Stimulated activated effector memory CD8-positive, alpha-beta T cell treated with anti-CD3 and anti-CD28 coated beads, Interleukin-12 subunit alpha, Interleukin-12 subunit beta, amount 100 ng/mL, for 72 hours (primary cell): ENCODE data around the gene ZER1.
"Not testable (repeated sequence)": the region's sequence is repeated elsewhere in the genome, so short reads cannot be mapped to it uniquely, and the experiment has no call there.

Experiments
- ATAC-seq: fragments of 150-1000 bp; cut with Tn5 transposase; 2 replicates; pipeline ENCODE4 v1.10.0; 2021
- DNase-seq, 2 donors: peaks; one replicate each; pipeline ENCODE4 v3.0.0; 2021 to 2022; ENCODE audit warnings: low spot score in 2 of 2
- H3K27ac Mint-ChIP-seq: one replicate; pipeline ENCODE4 v1.8.0; 2022; ENCODE audit warnings: mild to moderate bottlenecking, mixed read lengths
- H3K36me3 Mint-ChIP-seq: one replicate; pipeline ENCODE4 v1.8.0; 2022; ENCODE audit warnings: mild to moderate bottlenecking, mixed read lengths
- H3K4me1 Mint-ChIP-seq: one replicate; pipeline ENCODE4 v1.8.0; 2022; ENCODE audit warnings: mixed read lengths
- H3K4me3 Mint-ChIP-seq: one replicate; pipeline ENCODE4 v1.8.0; 2022; ENCODE audit warnings: mild to moderate bottlenecking, mixed read lengths
- H3K9me3 Mint-ChIP-seq: one replicate; pipeline ENCODE4 v1.8.0; 2022; ENCODE audit warnings: mixed read lengths

ZER1 gene

DNA sequence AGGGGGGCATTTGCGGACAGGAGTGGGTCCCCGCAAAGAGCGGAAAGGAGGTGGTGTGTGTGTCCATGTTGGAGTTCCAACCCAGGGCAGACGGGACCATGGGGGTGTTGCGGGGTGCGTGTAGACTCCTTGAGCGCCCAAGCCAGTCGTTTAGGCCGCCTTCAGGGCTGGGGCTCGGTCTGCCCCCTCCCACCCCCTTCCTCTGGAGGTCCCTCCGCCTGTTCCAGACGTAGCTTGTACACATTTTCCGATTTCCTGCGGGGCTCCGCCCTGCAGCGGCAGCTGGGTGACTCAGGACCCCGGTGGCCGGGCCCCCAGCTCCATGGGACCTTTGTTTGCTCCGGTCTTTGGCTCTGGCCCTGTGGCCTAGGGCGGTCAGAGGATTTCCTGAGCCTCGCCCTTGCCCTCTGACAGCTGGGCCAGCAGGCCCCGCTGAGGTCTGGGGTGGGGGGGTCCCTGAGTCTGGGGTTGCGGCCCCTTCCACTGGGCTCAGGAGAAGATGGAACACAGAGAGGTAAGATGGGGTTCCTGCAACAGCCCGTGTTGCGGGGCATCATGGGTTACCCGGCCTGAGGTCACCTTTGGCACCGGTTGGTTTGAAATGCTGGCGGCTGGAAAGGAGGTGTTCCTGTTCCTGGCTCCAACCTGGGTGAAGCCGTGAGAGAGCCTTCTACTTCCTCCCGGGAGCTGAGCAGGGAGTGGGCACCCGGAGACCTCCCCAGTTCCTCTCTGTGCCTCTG is 67.9 kb downstream of the ZER1 start:
- peaks cover 12% of the 10 kb centered on the region for H3K36me3 Mint-ChIP-seq
- DNase-seq (no peak), ATAC-seq (no peak)
- peak overlapping the region; percentile 34 for H3K27ac Mint-ChIP-seq
- H3K9me3 Mint-ChIP-seq: no peaks in the 10 kb centered on the region
- H3K4me3 Mint-ChIP-seq: peak overlapping the region; percentile 74
- peaks cover 20% of the 10 kb centered on the region for H3K4me1 Mint-ChIP-seq

DNA sequence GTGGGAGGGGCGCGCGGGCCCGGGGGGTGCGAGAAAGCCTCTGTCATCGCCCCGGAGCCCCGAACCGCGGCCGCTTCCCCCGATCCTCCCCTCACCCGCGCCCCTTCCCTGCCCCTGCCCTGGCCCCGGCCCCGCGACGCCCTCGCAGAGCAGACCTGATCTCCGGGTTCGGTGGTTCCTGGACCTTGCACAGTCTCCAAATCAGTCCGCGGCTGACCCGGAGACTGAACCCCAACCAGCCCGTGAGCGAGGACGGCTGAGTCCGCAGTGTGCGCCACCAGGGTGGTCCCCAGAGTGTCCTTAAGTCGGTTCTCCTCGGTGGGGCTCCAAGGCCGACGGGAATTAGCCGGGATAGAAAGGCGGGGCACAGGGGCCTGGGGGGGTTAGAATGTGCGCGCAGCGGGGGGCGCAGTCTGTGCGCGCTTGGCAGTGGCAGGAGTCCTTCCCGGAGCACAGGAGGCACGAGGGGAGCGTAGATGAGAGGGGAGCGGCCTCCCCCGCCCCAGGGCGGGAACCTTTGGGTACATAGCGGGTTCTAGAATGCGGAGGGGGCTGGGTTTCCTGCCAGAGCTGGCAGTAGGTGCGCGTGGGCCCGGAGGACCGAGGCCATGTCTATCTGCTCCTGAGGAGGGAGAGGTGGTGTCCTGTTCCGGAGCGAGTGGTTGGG is 68.6 kb downstream of the ZER1 start:
- Mint-ChIP-seq H3K27ac (peak overlapping the region; percentile 34), H3K4me1 (peaks cover 20% of the 10 kb centered on the region), H3K36me3 (peaks cover 12% of the 10 kb centered on the region), H3K9me3 (no peaks in the 10 kb centered on the region), H3K4me3 (peak overlapping the region; percentile 74)
- DNase-seq (no peak), ATAC-seq (peak; percentile 44)

DNA sequence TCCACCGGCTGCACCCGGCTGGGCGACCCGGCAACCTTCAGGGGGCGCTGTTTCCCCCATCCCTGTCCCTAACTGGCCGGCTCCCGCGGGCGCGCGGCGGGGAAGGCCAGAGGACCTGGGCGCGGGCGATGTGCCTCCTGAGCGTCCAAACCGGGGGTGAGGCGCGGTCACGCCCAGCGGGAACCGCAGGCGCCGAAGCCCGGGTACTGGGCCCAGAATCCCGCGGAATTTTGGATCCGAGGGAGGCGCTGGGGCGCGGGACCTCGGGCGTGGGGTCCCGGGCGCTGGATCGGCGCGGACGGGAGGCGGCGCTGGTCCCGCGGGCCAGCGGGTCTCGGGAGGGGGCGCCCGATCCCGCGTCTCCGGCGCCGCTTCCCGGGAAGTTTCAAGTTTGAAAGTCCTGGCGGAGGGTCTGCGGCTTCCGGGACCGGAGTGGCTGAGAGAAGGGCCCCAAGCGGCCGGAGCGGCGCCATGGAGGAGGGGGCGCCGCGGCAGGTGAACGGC is 69.2 kb downstream of the ZER1 start, which contains the start of gene PKN3:
Gene PKN3 (plus strand): TSS at position 59 of the 504 bp plus-strand sequence. CDS start 413 bp downstream, at position 472.
- ATAC-seq (peak; percentile 91), DNase-seq (peak; percentile 97 to 98)
- Mint-ChIP-seq H3K36me3 (peaks cover 13% of the 10 kb centered on the region), H3K27ac (peak within 1 kb of the TSS; percentile 81), H3K9me3 (no peaks in the 10 kb centered on the region), H3K4me3 (peak within 1 kb of the TSS; percentile 74), H3K4me1 (peaks cover 20% of the 10 kb centered on the region)

DNA sequence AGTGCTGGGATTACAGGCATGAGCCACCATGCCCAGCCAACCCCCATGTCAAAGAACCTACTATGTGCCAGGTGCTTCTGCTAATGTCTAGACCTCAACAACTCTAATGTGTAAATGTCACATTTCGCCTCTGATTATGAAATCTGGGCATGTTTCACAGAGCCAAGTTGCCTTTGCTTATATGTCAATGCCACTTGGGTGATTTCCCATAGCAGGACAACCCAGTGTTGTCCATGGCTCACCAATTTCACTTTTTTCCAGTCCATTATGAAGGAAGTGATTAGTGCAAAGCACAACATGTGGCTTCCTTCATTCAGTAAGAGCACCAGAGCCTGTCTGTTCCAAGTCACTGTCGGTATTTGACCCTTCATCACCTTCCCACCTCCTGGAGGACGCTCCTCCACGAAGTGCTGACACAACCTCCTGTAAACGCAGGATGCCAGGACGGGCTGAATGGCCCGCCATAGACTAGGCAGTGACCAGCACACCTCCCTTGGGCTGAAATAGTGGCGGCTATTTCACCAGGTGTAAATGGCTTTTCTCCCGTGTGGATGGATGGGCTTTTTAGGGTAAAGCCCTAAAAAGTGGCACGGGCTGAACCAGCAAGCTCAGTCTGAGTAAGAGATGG is 70.4 kb downstream of the ZER1 start:
- H3K27ac Mint-ChIP-seq: no peak overlapping the region
- peak overlapping the region; percentile 74 for H3K4me3 Mint-ChIP-seq
- peaks cover 24% of the 10 kb centered on the region for H3K36me3 Mint-ChIP-seq
- no peak for ATAC-seq
- no peak for DNase-seq
- no peaks in the 10 kb centered on the region for H3K9me3 Mint-ChIP-seq
- H3K4me1 Mint-ChIP-seq: peaks cover 20% of the 10 kb centered on the region

DNA sequence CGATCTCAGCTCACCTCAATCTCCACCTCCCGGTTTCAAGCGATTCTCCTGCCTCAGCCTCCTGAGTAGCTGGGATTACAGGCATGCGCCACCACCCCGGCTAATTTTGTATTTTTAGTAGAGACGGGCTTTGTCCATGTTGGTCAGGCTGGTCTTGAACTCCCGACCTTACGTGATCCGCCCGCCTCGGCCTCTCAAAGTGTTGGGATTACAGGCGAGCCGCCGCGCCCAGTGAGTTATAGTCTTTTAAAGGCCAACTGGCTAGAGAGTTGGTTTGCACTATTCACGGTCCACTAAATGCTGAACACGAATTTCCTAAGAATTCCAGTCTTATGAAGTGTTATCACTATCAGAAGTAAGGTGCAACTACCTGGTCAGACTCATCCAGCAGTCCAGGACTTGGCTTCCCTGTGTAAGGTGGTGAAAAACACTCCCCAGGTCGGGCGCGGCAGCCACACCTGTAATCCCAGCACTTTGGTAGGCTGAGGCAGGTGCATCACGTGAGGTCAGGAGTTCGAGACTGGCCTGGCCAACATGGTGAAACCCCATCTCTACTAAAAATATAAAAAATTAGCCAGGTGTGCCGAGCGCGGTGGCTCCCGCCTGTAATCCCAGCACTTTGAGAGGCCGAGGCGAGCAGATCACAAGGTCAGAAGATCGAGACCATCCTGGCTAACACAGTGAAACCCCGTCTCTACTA is 72.5 kb downstream of the ZER1 start:
- Mint-ChIP-seq H3K4me1 (peaks cover 20% of the 10 kb centered on the region), H3K36me3 (peaks cover 45% of the 10 kb centered on the region)
- ATAC-seq, H3K9me3 Mint-ChIP-seq, H3K4me3 Mint-ChIP-seq, H3K27ac Mint-ChIP-seq, DNase-seq: not testable (repeated sequence)

DNA sequence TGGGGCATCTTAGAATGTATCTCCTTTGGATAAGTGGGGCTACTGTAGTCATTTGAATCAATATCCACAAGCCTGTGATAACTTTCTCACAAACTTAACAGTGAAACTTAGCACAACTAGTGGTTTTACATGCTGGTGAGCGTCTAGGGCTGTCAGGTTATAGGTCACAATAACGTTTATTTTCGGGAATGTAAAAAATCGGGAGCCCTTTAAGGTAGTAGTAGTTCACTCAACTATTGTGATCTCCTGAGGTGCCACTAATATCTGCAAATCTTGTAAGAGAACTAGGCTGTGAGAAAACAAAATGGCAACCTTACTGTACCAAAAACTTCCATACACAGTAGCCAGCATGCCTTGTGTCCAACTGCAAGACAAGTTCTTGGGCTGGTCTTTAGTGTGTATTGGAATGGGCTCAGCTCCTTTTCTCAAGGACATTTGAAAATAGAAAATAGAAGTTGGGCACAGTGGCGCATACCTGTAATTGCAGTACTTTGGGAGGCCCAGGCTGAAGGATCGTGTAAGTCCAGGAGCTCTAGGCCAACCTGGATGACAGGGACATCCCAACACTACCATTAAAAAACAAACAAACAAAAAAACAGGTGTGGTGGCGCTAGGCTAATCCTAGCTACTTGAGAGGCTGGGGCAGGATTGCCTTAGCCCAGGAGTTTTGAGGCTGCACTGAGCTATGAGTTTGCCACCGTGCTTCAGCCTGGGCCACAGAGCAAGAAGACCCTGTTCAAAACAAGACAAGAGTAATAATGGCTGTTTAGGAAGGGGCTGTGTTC is 74.6 kb downstream of the ZER1 start:
- H3K4me1 Mint-ChIP-seq: peaks cover 20% of the 10 kb centered on the region
- ATAC-seq: no peak
- H3K4me3 Mint-ChIP-seq: no peak overlapping the region
- H3K36me3 Mint-ChIP-seq: peaks cover 58% of the 10 kb centered on the region
- peak overlapping the region; percentile 12 for H3K27ac Mint-ChIP-seq
- no peaks in the 10 kb centered on the region for H3K9me3 Mint-ChIP-seq
- no peak for DNase-seq

DNA sequence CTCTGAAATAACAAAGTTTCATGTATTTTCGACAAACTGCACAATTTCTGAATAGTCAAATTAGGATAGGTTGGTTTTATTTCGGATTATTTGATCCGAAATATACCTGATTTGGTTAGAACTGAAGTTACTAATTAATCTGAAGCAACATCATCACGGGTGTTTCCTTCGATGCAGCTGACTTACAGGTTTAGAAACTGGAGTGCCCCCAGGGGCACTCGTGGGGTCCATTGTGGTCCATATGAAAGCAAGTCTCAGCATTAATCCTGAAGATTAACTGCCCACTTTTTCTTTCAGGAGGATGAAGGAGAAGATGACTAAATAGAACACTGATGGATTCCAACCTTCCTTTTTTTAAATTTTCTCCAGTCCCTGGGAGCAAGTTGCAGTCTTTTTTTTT is 77.4 kb downstream of the ZER1 start:
- no peak overlapping the region for H3K27ac Mint-ChIP-seq
- peaks cover 20% of the 10 kb centered on the region for H3K4me1 Mint-ChIP-seq
- no peak for DNase-seq
- no peak for ATAC-seq
- H3K4me3 Mint-ChIP-seq: no peak overlapping the region
- peaks cover 75% of the 10 kb centered on the region for H3K36me3 Mint-ChIP-seq
- no peaks in the 10 kb centered on the region for H3K9me3 Mint-ChIP-seq

DNA sequence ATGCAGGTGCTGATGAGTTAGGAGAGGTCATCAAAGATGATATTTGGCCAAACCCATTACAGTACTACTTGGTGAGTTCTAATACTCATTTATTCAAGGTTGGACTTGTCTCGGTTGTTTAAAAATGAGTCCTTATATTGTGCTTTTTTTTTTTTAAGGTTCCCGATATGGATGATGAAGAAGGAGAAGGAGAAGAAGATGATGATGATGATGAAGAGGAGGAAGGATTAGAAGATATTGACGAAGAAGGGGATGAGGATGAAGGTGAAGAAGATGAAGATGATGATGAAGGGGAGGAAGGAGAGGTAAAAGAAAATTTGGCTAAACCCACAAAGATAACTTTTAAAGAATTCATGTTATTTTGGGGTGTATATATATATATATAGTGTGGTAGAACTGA is 78.0 kb downstream of the ZER1 start:
- not testable (repeated sequence) for ATAC-seq, H3K4me3 Mint-ChIP-seq, H3K9me3 Mint-ChIP-seq, DNase-seq
- peak overlapping the region; percentile 40 for H3K27ac Mint-ChIP-seq
- H3K4me1 Mint-ChIP-seq: peaks cover 20% of the 10 kb centered on the region
- H3K36me3 Mint-ChIP-seq: peaks cover 75% of the 10 kb centered on the region

DNA sequence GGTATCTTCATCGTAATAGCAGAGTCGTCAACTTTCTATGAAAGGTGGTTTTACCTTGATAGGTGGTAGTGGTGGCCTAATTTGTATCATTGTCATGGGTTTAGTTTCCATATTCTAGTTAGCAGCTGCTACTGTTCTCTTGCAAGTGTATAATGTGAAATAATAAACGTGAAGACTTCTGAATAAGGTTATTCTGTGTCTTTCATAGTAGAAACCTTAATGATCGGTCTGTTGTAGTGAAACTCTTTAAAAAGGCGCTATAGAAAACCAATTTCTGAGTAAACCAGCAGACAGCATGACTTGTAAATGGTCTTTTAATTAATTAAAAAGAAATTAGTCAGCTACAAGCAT is 81.1 kb downstream of the ZER1 start:
- ATAC-seq: no peak
- Mint-ChIP-seq H3K4me3 (peak overlapping the region; percentile 90), H3K9me3 (no peaks in the 10 kb centered on the region), H3K27ac (peak overlapping the region; percentile 93), H3K36me3 (peaks cover 70% of the 10 kb centered on the region), H3K4me1 (peaks cover 39% of the 10 kb centered on the region)
- DNase-seq: no peak

DNA sequence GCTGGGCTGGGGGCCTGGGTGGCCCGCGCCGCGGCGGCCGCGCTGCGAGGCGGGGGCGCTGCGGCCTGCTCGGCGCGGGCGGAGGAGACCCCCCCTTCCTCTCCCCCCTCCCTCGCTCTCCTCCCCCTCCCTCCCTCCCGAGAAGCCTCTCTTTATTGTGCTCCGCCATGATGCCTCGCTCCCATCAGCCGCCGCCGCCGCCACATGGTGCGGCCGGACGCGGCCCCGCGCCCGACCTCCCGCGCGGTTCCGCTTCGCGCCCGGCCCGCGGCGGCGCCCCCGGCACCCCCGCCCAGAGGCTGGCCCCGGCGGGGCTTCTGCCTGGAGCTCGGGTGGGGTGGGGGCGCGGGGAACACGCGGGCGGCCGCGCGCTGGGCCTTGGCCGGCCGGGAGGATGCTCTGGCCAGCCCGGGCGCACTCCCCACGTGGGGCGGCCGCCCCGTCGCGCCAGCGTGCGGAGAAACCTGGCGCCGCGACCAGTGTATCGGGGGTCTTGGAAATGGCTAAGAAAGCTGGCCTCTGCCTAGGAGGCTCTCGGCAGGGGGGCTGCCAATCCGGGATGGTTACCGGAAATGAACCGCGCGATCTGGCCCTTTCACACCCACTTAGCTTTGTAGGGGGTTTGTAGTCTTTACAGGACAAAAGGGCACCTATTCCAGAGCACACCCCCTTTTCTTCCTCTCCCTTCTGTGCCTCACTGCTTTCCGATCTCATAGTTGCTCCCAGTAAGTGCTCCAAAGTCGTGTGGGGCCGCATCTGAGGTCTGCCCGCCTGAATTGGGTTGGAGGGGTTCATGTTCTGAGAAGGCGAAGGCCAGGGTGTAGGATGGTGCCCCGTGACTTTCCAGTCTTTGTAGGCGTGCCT is 81.7 kb downstream of the ZER1 start:
- peak overlapping the region; percentile 97 for H3K4me3 Mint-ChIP-seq
- no peaks in the 10 kb centered on the region for H3K9me3 Mint-ChIP-seq
- H3K36me3 Mint-ChIP-seq: peaks cover 70% of the 10 kb centered on the region
- H3K27ac Mint-ChIP-seq: peak overlapping the region; percentile 93
- peaks cover 45% of the 10 kb centered on the region for H3K4me1 Mint-ChIP-seq
- peak; percentile 1 for ATAC-seq
- DNase-seq: no peak

DNA sequence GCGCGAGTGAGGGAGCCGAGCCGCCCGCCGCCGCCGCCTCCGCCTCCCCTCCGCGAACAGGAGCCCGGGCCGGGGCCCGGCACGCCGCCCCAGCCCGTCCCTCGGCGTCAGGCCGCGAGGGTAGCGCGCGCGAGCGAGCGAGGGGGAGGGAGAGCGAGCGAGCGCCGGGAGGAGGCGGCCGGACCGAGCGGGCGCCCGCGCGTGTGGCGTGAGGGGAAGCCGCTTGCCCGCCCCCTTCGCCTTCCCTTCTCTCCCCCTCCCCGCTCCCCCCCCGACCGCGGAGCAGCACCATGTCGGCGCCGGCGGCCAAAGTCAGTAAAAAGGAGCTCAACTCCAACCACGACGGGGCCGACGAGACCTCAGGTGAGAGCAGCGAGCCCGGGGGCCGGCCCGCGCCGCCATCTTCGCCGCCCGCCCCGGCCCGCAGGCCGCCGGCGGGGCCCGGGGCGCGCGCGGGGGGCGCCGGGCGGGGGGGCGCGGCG is 82.4 kb downstream of the ZER1 start:
- Mint-ChIP-seq H3K36me3 (peaks cover 70% of the 10 kb centered on the region), H3K4me1 (peaks cover 52% of the 10 kb centered on the region), H3K9me3 (no peaks in the 10 kb centered on the region), H3K27ac (peak overlapping the region; percentile 89), H3K4me3 (peak overlapping the region; percentile 97)
- ATAC-seq (peak; percentile 1), DNase-seq (no peak)

DNA sequence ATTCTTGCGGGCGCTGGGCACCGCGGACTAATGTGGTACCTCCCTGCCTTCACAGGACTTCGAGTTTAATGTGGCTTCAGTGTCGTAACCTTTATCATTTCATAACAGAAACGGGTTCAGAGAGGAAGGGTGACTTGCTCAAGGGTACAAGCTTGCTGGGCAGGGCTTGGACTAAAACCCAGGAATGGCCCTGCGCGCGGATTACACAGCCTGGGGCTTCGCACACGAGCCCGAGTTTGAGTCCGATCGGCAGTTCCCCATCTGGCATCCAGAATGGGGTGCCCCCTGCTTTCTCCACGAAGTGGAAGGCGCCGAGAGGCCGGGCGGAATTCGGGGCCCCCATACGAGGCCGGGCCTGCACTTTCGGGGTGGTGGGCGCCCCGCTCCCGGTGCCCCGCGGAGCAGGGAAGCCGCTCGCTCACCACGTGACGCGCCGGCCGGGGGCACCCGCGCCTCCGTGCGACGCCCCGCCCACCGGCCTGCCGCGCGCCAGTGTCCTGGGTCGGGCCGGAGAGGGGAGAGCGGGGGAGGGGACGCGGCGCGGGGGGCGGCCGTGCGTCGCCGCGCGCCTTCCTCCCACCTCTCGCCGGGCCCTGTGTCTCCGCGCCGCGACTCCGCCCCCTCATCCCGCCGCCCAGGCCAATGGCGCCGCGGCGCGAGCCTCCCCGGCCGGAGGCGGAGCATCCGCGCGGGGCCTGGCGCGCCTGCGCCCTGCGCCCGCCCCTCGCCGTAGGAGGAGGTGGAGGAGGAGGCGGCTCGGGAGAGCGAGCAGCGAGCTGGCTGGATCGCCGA is 83.0 kb downstream of the ZER1 start, which contains the start of gene SET:
Gene SET (plus strand): TSS at position 722 of the 792 bp plus-strand sequence. CDS start 361 bp downstream, outside the sequence.
- Mint-ChIP-seq H3K9me3 (no peaks in the 10 kb centered on the region), H3K36me3 (peaks cover 69% of the 10 kb centered on the region), H3K4me3 (peak within 1 kb of the TSS; percentile 97), H3K27ac (peak within 1 kb of the TSS; percentile 93), H3K4me1 (peaks cover 53% of the 10 kb centered on the region)
- ATAC-seq (peak; percentile 82), DNase-seq (peak; percentile 93 to 95)

DNA sequence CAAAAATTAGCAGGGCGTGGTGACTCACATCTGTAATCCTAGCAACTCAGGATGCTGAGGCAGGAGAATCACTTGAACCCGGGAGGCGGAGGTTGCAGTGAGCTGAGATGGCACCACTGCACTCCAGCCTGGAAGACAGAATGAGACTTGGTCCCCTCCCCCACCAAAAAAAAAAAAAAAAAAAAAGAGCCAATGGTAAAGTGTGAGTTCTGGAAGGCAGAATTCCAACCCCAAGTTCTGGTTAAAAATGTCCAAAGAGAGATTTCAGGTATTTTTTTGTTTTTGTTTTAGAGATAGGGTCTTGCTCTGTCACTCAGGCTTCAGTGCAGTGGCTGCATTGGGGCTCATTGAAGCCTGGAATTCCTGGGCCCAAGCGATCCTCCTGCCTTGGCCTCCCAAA is 84.3 kb downstream of the ZER1 start:
- Mint-ChIP-seq H3K4me1 (peaks cover 53% of the 10 kb centered on the region), H3K27ac (peak overlapping the region; percentile 89), H3K36me3 (peaks cover 63% of the 10 kb centered on the region), H3K4me3 (peak overlapping the region; percentile 97), H3K9me3 (no peaks in the 10 kb centered on the region)
- ATAC-seq (no peak), DNase-seq (no peak)
